T-helper 1 cell treated with Interleukin-12 subunit alpha and Interleukin-12 subunit beta and Interleukin-4 antibody, amounts not matched to agents 30 μg/mL and 1 μg/mL, for 36 hours (primary cell): ENCODE measurements around the gene XIRP2.

Experiments
- H3K27ac Mint-ChIP-seq: one replicate; pipeline ENCODE4 v1.8.0; 2021; ENCODE audit warnings: mild to moderate bottlenecking, mixed read lengths
- H3K27me3 Mint-ChIP-seq: one replicate; pipeline ENCODE4 v1.8.0; 2021; ENCODE audit warnings: low read depth, mixed read lengths
- H3K36me3 Mint-ChIP-seq: one replicate; pipeline ENCODE4 v1.8.0; 2021; ENCODE audit warnings: low read depth, mixed read lengths
- H3K4me1 Mint-ChIP-seq: one replicate; pipeline ENCODE4 v1.8.0; 2021; ENCODE audit warnings: low read depth, mixed read lengths
- H3K4me3 Mint-ChIP-seq: one replicate; pipeline ENCODE4 v1.8.0; 2021; ENCODE audit warnings: mild to moderate bottlenecking, moderate library complexity, mixed read lengths
- H3K9me3 Mint-ChIP-seq: one replicate; pipeline ENCODE4 v1.8.0; 2021; ENCODE audit warnings: mixed read lengths

The XIRP2 gene

GRCh38 chr2:167115541-167115940 lies 227.3 kb downstream of the XIRP2 start:
- H3K4me3 Mint-ChIP-seq = no peak overlapping the region
- no peaks in the 10 kb centered on the region for H3K4me1 Mint-ChIP-seq
- H3K36me3 Mint-ChIP-seq = no peaks in the 10 kb centered on the region
- H3K27me3 Mint-ChIP-seq = no peaks in the 10 kb centered on the region
- H3K27ac Mint-ChIP-seq = no peak overlapping the region
- peaks cover 3% of the 10 kb centered on the region for H3K9me3 Mint-ChIP-seq

GRCh38 chr2:167122389-167122788 lies 234.1 kb downstream of the XIRP2 start:
- Mint-ChIP-seq H3K4me1 (no peaks in the 10 kb centered on the region), H3K4me3 (no peak overlapping the region), H3K36me3 (no peaks in the 10 kb centered on the region), H3K27ac (no peak overlapping the region), H3K27me3 (no peaks in the 10 kb centered on the region), H3K9me3 (no peaks in the 10 kb centered on the region)

GRCh38 chr2:167126165-167126564 lies 237.9 kb downstream of the XIRP2 start:
- Mint-ChIP-seq H3K4me1 (no peaks in the 10 kb centered on the region), H3K9me3 (no peaks in the 10 kb centered on the region), H3K27ac (no peak overlapping the region), H3K36me3 (no peaks in the 10 kb centered on the region), H3K4me3 (no peak overlapping the region), H3K27me3 (no peaks in the 10 kb centered on the region)

- Mint-ChIP-seq H3K27ac (no peak overlapping the region), H3K27me3 (no peaks in the 10 kb centered on the region), H3K4me3 (no peak overlapping the region), H3K9me3 (no peaks in the 10 kb centered on the region), H3K4me1 (no peaks in the 10 kb centered on the region), H3K36me3 (no peaks in the 10 kb centered on the region)
These were observed 238.9 kb downstream of the XIRP2 start for GRCh38 chr2:167127135-167127534.

- no peak overlapping the region for H3K4me3 Mint-ChIP-seq
- no peaks in the 10 kb centered on the region for H3K36me3 Mint-ChIP-seq
These were observed 239.8 kb downstream of the XIRP2 start for GRCh38 chr2:167128130-167128529.

GRCh38 chr2:167132066-167132465 lies 243.8 kb downstream of the XIRP2 start:
- no peaks in the 10 kb centered on the region for H3K4me1 Mint-ChIP-seq
- H3K27me3 Mint-ChIP-seq = no peaks in the 10 kb centered on the region
- H3K4me3 Mint-ChIP-seq = no peak overlapping the region
- H3K36me3 Mint-ChIP-seq = no peaks in the 10 kb centered on the region
- H3K9me3 Mint-ChIP-seq = no peaks in the 10 kb centered on the region
- H3K27ac Mint-ChIP-seq = no peak overlapping the region

More at GRCh38 chr2:167128130-167128529, 239.8 kb downstream of the XIRP2 start:
- Mint-ChIP-seq H3K4me1 (no peaks in the 10 kb centered on the region), H3K27me3 (no peaks in the 10 kb centered on the region), H3K27ac (no peak overlapping the region), H3K9me3 (no peaks in the 10 kb centered on the region)

GRCh38 chr2:167132906-167133555 lies 244.8 kb downstream of the XIRP2 start:
- Mint-ChIP-seq H3K4me3 (no peak overlapping the region), H3K27ac (no peak overlapping the region), H3K27me3 (no peaks in the 10 kb centered on the region), H3K9me3 (no peaks in the 10 kb centered on the region), H3K4me1 (no peaks in the 10 kb centered on the region), H3K36me3 (no peaks in the 10 kb centered on the region)

GRCh38 chr2:167133614-167134013 lies 245.3 kb downstream of the XIRP2 start:
- Mint-ChIP-seq H3K36me3 (no peaks in the 10 kb centered on the region), H3K4me3 (no peak overlapping the region), H3K27ac (no peak overlapping the region), H3K9me3 (no peaks in the 10 kb centered on the region), H3K27me3 (no peaks in the 10 kb centered on the region), H3K4me1 (no peaks in the 10 kb centered on the region)

- H3K27me3 Mint-ChIP-seq = no peaks in the 10 kb centered on the region
- no peaks in the 10 kb centered on the region for H3K4me1 Mint-ChIP-seq
- no peak overlapping the region for H3K27ac Mint-ChIP-seq
- no peaks in the 10 kb centered on the region for H3K9me3 Mint-ChIP-seq
- no peak overlapping the region for H3K4me3 Mint-ChIP-seq
- H3K36me3 Mint-ChIP-seq = no peaks in the 10 kb centered on the region
These were observed 246.2 kb downstream of the XIRP2 start for GRCh38 chr2:167134381-167135072.

- H3K9me3 Mint-ChIP-seq = no peaks in the 10 kb centered on the region
- H3K27me3 Mint-ChIP-seq = no peaks in the 10 kb centered on the region
- no peaks in the 10 kb centered on the region for H3K36me3 Mint-ChIP-seq
- H3K4me3 Mint-ChIP-seq = no peak overlapping the region
- H3K27ac Mint-ChIP-seq = no peak overlapping the region
- H3K4me1 Mint-ChIP-seq = no peaks in the 10 kb centered on the region
These were observed 247.4 kb downstream of the XIRP2 start for GRCh38 chr2:167135706-167136105.

GRCh38 chr2:167136879-167137596 lies 248.8 kb downstream of the XIRP2 start:
- Mint-ChIP-seq H3K27ac (no peak overlapping the region), H3K36me3 (no peaks in the 10 kb centered on the region), H3K27me3 (no peaks in the 10 kb centered on the region), H3K4me3 (no peak overlapping the region), H3K4me1 (no peaks in the 10 kb centered on the region), H3K9me3 (no peaks in the 10 kb centered on the region)

- Mint-ChIP-seq H3K4me3 (no peak overlapping the region), H3K36me3 (no peaks in the 10 kb centered on the region), H3K4me1 (no peaks in the 10 kb centered on the region), H3K27ac (no peak overlapping the region), H3K9me3 (no peaks in the 10 kb centered on the region), H3K27me3 (no peaks in the 10 kb centered on the region)
These were observed 252.1 kb downstream of the XIRP2 start for GRCh38 chr2:167140330-167140729.

- no peaks in the 10 kb centered on the region for H3K27me3 Mint-ChIP-seq
- H3K4me1 Mint-ChIP-seq = no peaks in the 10 kb centered on the region
- H3K9me3 Mint-ChIP-seq = no peaks in the 10 kb centered on the region
- no peak overlapping the region for H3K4me3 Mint-ChIP-seq
- H3K27ac Mint-ChIP-seq = no peak overlapping the region
- H3K36me3 Mint-ChIP-seq = no peaks in the 10 kb centered on the region
These were observed 252.5 kb downstream of the XIRP2 start for GRCh38 chr2:167140767-167141166.

GRCh38 chr2:167142554-167142953 lies 254.3 kb downstream of the XIRP2 start:
- Mint-ChIP-seq H3K4me1 (no peaks in the 10 kb centered on the region), H3K9me3 (no peaks in the 10 kb centered on the region), H3K36me3 (no peaks in the 10 kb centered on the region), H3K27me3 (no peaks in the 10 kb centered on the region), H3K27ac (no peak overlapping the region), H3K4me3 (no peak overlapping the region)
